ENCODE measurements around the gene FOXO1. TPM values are rescaled to one million over a fixed set of nuclear protein-coding genes. Genes with fewer than 3 reads are reported as not detected.

Gene FOXO1
- total RNA-seq, 2 donors from 2014 or later: 32.0 to 48.9 TPM

- H3K4me3 Mint-ChIP-seq: peak overlapping the region; percentile 87
- H3K36me3 Mint-ChIP-seq (ENCODE audit: low read depth): peaks cover 15% of the 10 kb centered on the region
- H3K27me3 Mint-ChIP-seq: no peaks in the 10 kb centered on the region
- peak overlapping the region; percentile 91 for H3K27ac Mint-ChIP-seq
- peak; percentile 39 for ATAC-seq (replicated peaks)
- peaks cover 64% of the 10 kb centered on the region for H3K4me1 Mint-ChIP-seq
- H3K9me3 Mint-ChIP-seq: no peaks in the 10 kb centered on the region
These were observed 70.0 kb downstream of the FOXO1 start for GRCh38 chr13:40596484-40596883.

GRCh38 chr13:40595693-40596092 is 70.7 kb downstream of the FOXO1 start:
- ATAC-seq (replicated peaks): no peak
- H3K4me1 Mint-ChIP-seq: peaks cover 71% of the 10 kb centered on the region
- H3K4me3 Mint-ChIP-seq: peak overlapping the region; percentile 87
- H3K27me3 Mint-ChIP-seq: no peaks in the 10 kb centered on the region
- peaks cover 15% of the 10 kb centered on the region for H3K36me3 Mint-ChIP-seq (ENCODE audit: low read depth)
- peak overlapping the region; percentile 91 for H3K27ac Mint-ChIP-seq
- H3K9me3 Mint-ChIP-seq: no peaks in the 10 kb centered on the region

GRCh38 chr13:40592035-40592434 is 74.4 kb downstream of the FOXO1 start:
- peaks cover 7% of the 10 kb centered on the region for H3K36me3 Mint-ChIP-seq (ENCODE audit: low read depth)
- H3K4me1 Mint-ChIP-seq: peaks cover 67% of the 10 kb centered on the region
- H3K27ac Mint-ChIP-seq: peak overlapping the region; percentile 57
- no peaks in the 10 kb centered on the region for H3K9me3 Mint-ChIP-seq
- peak overlapping the region; percentile 19 for H3K4me3 Mint-ChIP-seq
- no peak for ATAC-seq (replicated peaks)
- no peaks in the 10 kb centered on the region for H3K27me3 Mint-ChIP-seq

DNA sequence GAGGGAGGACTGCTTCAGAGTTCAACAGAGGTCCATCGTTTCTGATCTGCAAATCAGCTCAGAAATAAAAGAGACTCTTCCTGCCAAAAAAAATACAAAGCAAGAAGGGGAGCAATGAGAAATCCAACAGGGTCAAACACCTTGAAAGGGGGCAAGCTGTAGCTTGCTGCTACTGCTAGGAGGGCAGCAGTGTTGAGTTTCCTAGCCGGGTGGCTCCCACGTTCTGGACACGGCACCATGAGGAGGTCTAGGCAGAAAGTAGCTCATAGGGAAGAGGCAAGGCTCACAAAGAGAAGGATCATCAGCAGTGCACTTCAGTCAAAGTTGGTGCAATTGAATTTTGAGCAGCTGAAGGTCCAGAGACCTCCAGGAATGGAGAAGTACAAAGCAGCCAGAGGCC is 75.3 kb downstream of the FOXO1 start:
- Mint-ChIP-seq H3K4me1 (peaks cover 68% of the 10 kb centered on the region), H3K27me3 (no peaks in the 10 kb centered on the region), H3K9me3 (no peaks in the 10 kb centered on the region), H3K4me3 (peak overlapping the region; percentile 49), H3K27ac (peak overlapping the region; percentile 20), H3K36me3 (ENCODE audit: low read depth) (peaks cover 14% of the 10 kb centered on the region)
- ATAC-seq (replicated peaks): no peak

DNA sequence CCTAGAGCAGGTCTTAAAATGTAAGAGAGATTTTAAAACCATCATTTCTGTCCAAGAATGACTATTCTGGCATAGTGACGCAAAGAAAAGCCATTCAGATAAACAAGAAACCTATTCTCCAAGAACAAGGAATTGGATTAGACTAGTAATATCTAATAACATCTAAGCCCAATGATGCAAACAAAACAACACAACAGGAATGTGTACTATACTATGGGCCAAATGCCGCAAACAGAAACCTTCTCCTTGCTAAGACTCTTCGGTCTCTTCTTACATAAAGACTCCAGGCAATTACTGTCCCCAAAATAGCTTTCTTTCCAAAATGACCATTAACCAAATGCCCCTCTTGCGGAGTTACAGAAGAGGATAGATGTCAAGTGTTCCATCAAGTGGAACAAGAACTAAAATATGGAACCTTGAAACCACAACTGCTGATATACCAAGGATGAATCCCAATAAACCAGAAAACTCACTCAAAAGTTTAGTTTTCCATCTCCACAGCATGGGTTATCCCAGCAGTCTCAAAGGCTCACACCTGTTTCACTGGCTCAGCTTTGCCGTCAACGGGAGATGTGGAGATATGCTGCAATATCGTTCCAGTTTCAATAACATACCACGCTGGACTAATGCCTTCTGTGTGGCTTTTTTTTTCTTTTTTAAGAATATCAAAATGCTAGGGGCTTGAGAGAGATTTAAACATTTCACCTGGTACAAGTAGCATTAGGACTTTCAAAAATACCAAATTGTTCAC is 76.2 kb downstream of the FOXO1 start:
- no peaks in the 10 kb centered on the region for H3K9me3 Mint-ChIP-seq
- H3K27me3 Mint-ChIP-seq: no peaks in the 10 kb centered on the region
- H3K36me3 Mint-ChIP-seq (ENCODE audit: low read depth): peaks cover 16% of the 10 kb centered on the region
- no peak for ATAC-seq (replicated peaks)
- H3K27ac Mint-ChIP-seq: peak overlapping the region; percentile 70
- H3K4me1 Mint-ChIP-seq: peaks cover 74% of the 10 kb centered on the region
- peak overlapping the region; percentile 49 for H3K4me3 Mint-ChIP-seq

DNA sequence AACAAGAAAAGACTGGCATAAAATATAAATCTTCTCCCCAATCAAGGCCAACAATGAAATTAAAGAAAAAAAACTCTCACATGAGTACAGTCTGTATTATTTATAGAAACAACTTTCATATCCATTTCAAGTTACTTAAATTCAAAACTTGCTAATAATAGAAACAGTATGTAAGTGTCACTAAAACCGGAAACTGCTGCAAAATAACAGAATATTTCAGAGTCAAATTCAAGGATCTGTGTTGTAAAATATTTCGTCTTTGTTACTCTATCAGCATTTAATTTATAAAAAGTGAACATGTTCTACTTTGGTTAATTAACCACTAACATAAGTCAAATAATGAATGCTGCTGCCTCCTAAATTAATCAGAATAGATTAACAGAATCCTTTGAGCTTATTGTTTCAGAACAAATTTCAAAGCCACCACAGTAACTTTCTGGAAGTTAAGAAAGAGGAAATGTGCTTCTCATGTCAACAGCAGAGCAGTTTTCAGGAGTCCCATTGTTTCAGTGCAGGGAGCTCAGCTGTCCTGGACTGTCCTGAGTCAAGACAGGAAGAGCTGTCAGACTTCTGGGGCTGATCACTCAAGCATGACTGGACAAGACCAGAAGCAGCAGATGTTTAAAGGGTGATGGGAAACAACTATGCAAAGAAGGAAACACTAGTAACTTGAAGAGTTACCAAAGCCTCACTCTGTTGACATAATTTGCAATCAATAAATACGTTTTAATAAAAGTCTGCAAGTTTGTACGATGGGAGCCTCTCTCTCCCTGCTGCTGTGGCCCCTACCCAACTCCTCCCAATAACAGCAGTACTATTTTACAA is 76.9 kb downstream of the FOXO1 start:
- Mint-ChIP-seq H3K4me3 (peak overlapping the region; percentile 49), H3K36me3 (ENCODE audit: low read depth) (peaks cover 16% of the 10 kb centered on the region), H3K27me3 (no peaks in the 10 kb centered on the region), H3K9me3 (no peaks in the 10 kb centered on the region), H3K4me1 (peaks cover 81% of the 10 kb centered on the region), H3K27ac (peak overlapping the region; percentile 70)
- peak; percentile 86 for ATAC-seq (replicated peaks)

GRCh38 chr13:40588101-40588500 is 78.3 kb downstream of the FOXO1 start:
- Mint-ChIP-seq H3K9me3 (peaks cover 6% of the 10 kb centered on the region), H3K27ac (no peak overlapping the region), H3K36me3 (ENCODE audit: low read depth) (peaks cover 16% of the 10 kb centered on the region), H3K27me3 (no peaks in the 10 kb centered on the region), H3K4me1 (peaks cover 79% of the 10 kb centered on the region), H3K4me3 (peak overlapping the region; percentile 49)
- ATAC-seq (replicated peaks): no peak

DNA sequence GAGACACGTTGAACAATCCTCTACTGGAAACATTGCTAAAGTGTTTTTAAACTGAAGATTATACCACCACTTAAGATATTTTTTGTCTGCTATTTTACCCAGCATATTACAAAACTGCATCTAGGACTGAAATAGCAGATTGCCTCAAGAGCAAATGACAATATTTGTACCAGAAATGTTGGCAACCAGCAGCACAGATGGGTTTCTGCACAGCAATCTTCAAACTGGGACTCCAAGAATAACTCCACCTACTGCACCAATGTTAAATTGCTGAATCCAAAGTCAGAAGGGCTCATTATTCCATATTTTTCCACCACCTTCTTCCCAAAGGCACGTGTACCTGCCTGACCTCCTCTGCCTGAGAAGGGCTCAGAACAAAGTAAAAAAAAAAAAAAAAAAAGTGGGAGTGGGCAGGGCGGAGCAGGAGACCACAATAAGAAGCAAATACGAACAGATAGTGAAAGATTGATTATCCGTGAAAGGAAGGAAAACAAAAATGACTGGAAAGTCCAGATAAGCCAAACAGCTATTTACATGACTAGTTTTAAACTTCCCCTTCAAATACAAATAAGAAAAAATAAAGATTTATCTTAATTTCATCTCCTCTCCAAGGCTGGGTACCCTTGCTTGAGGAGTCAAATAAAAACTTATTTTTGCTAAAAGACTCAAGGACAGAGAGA is 79.4 kb downstream of the FOXO1 start:
- Mint-ChIP-seq H3K27ac (no peak overlapping the region), H3K4me1 (peaks cover 79% of the 10 kb centered on the region), H3K4me3 (peak overlapping the region; percentile 41), H3K27me3 (no peaks in the 10 kb centered on the region), H3K9me3 (peaks cover 6% of the 10 kb centered on the region), H3K36me3 (ENCODE audit: low read depth) (peaks cover 14% of the 10 kb centered on the region)
- no peak for ATAC-seq (replicated peaks)

DNA sequence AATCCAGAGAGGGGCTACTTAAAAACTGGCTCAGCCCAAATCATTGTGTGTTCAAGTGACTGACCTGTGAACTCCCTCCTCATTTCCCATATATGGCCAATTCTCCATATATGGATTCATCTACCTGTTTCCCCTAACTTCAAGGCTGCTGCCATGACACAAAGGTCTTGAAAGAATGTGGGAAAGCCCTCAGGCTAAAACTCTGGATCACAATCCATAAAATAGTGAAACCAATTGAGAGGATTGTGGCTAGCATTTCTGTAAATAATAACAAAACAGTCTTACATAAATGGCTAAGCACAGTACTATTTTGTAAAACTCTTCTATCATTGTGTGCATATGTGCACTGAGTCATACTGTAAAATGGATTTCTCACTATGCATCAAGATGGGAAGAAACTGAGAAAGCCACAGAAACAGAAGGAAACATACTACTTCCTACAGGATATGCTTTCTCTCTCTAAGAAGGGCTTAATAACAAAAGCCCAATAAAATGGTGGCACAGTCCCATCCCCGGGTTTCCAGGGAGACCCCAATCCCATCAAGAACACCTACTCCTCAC is 80.5 kb downstream of the FOXO1 start:
- Mint-ChIP-seq H3K27me3 (no peaks in the 10 kb centered on the region), H3K4me3 (peak overlapping the region; percentile 41), H3K9me3 (peaks cover 6% of the 10 kb centered on the region), H3K4me1 (peaks cover 71% of the 10 kb centered on the region), H3K36me3 (ENCODE audit: low read depth) (peaks cover 11% of the 10 kb centered on the region), H3K27ac (no peak overlapping the region)
- ATAC-seq (replicated peaks): peak; percentile 62

DNA sequence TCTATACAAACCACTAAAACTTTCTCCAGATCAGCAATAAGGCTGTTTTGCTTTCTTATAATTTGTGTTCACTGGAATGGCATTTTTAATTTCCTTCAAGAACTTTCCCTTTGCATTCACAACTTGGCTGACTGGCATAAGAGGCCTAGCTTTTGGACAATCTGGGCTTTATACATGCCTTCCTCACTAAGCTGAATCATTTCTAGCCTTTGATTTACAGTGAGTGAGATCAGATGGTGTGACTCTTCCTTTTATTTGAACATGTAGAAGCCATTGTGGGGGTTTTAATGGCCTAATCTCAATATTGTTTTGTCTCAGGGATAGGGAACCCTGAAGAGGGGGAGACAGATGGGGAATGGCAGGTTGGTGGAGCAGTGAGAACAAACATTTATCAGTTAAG is 82.7 kb downstream of the FOXO1 start:
- Mint-ChIP-seq H3K9me3 (peaks cover 6% of the 10 kb centered on the region), H3K36me3 (ENCODE audit: low read depth) (peaks cover 11% of the 10 kb centered on the region), H3K27me3 (no peaks in the 10 kb centered on the region), H3K4me3 (peak overlapping the region; percentile 14), H3K4me1 (peaks cover 66% of the 10 kb centered on the region), H3K27ac (peak overlapping the region; percentile 37)
- peak; percentile 60 for ATAC-seq (replicated peaks)

DNA sequence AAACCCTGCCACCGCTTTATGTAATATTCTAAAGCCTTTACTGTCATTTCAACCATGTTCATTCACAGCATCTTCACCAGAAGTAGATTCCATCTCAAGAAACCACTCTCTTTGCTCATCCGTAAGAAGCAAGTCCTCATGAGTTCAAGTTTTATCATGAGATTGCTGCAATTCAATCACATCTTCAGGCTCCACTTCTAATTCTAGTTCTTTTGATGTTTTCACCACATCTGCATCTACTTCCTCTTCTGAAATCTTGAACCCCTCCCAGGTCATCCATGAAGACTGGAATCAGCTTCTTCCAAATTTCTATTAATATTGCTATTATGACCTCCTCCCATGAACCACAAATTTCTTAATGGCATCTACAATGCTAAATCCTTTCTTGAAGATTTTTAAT is 83.9 kb downstream of the FOXO1 start:
- H3K4me3 Mint-ChIP-seq: peak overlapping the region; percentile 5
- no peak for ATAC-seq (replicated peaks)
- H3K27ac Mint-ChIP-seq: peak overlapping the region; percentile 46
- no peaks in the 10 kb centered on the region for H3K27me3 Mint-ChIP-seq
- H3K9me3 Mint-ChIP-seq: peaks cover 6% of the 10 kb centered on the region
- peaks cover 11% of the 10 kb centered on the region for H3K36me3 Mint-ChIP-seq (ENCODE audit: low read depth)
- H3K4me1 Mint-ChIP-seq: peaks cover 68% of the 10 kb centered on the region

DNA sequence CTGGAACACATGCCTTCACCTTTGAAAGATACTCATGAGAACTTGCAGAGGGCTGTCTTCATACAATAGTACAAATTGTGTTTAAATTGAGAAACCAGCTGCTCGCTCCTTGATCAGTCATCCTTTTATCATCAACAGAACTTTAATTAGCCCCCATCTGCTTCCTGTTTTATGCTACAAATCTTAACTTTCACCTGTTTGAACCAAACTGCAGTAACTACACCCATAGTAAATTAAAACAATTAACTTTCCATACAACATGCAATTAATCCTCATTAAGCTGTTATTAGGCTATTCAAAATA is 85.2 kb downstream of the FOXO1 start:
- H3K4me1 Mint-ChIP-seq: peaks cover 69% of the 10 kb centered on the region
- H3K27me3 Mint-ChIP-seq: no peaks in the 10 kb centered on the region
- no peak for ATAC-seq (replicated peaks)
- H3K4me3 Mint-ChIP-seq: peak overlapping the region; percentile 13
- peak overlapping the region; percentile 11 for H3K27ac Mint-ChIP-seq
- peaks cover 4% of the 10 kb centered on the region for H3K36me3 Mint-ChIP-seq (ENCODE audit: low read depth)
- H3K9me3 Mint-ChIP-seq: peaks cover 6% of the 10 kb centered on the region

DNA sequence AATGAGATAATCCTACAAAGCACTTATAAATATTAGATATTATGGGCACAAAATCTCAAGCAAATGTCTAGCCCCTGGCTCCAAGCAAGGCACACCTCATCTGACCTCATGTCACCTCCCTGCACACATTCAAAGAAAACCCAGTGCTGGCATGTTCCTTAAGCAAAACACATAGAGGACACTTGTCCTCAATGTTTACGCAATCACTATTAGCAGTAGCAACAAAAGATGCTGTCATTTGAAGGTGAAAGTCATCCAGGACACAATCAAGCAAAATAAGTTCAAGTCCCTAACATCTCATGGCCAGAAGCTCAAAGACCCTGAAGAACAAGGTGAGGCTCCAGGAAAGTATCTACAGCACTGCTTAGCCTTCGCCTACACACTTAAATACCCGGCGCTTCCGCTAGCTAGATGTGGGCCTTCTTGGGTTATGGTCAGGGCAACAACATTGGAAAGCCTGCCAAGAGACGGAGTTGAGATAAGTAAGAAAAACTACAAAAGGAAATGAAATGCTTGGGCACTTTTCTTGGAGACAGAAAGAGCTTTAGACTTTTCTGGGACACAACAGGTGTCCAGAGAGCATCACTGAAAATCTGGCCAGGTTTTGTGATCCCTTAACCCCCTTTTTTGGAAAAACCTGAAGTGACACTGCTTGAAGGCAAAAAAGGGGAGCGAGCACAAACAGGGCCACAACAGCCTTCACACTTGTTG is 85.7 kb downstream of the FOXO1 start:
- Mint-ChIP-seq H3K4me3 (peak overlapping the region; percentile 13), H3K36me3 (ENCODE audit: low read depth) (no peaks in the 10 kb centered on the region), H3K9me3 (peaks cover 6% of the 10 kb centered on the region), H3K27me3 (no peaks in the 10 kb centered on the region), H3K4me1 (peaks cover 69% of the 10 kb centered on the region), H3K27ac (peak overlapping the region; percentile 11)
- no peak for ATAC-seq (replicated peaks)

DNA sequence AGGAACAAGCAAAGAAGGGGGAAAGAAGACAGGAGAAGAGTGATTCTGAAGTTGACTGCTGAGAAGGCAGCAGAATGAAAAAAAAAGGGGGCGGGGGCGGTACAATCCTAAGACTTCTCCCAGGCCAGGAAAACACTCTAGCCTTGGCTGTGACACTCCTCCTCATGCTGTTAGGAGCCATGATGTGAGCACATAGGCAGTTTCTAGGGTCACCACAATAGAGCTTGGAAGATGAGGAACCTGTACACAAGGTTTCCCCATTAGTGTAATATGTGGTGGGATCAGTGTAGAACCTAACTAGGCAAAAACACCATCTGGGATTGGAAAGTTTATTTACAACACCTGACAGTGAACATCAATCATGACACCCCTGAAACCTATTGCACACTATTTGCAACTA is 86.9 kb downstream of the FOXO1 start:
- Mint-ChIP-seq H3K27me3 (no peaks in the 10 kb centered on the region), H3K9me3 (peaks cover 6% of the 10 kb centered on the region), H3K36me3 (ENCODE audit: low read depth) (peaks cover 7% of the 10 kb centered on the region), H3K4me1 (peaks cover 67% of the 10 kb centered on the region), H3K27ac (peak overlapping the region; percentile 36), H3K4me3 (peak overlapping the region; percentile 19)
- no peak for ATAC-seq (replicated peaks)

Measured in activated T-helper 17 cell treated with anti-CD3 and anti-CD28 coated beads, Interleukin-2, amount 50 U/mL, for 72 hours (primary cell).